HEK293T (cell line): ENCODE measurements around the gene AK5.

Source experiments
- ARNT ChIP-seq: fragments of 450-650 bp; IDR thresholded peaks from 2 replicates; pipeline ENCODE4 v1.6.1; 2017; ENCODE audit warnings: mild to moderate bottlenecking
- ELF4 ChIP-seq: fragments of 450-650 bp; IDR thresholded peaks from 2 replicates; pipeline ENCODE4 v1.6.1; 2017; ENCODE audit warnings: antibody characterized with exemption
- LEF1 ChIP-seq: fragments of 450-650 bp; IDR thresholded peaks from 2 replicates; pipeline ENCODE4 v1.6.1; 2017; ENCODE audit warnings: mild to moderate bottlenecking, borderline replicate concordance
- SP1 ChIP-seq: fragments of 450-650 bp; IDR thresholded peaks from 2 replicates; pipeline ENCODE4 v1.6.1; 2017
- TARDBP ChIP-seq: fragments of 450-650 bp; IDR thresholded peaks from 2 replicates; pipeline ENCODE4 v1.6.1; 2016

DNA sequence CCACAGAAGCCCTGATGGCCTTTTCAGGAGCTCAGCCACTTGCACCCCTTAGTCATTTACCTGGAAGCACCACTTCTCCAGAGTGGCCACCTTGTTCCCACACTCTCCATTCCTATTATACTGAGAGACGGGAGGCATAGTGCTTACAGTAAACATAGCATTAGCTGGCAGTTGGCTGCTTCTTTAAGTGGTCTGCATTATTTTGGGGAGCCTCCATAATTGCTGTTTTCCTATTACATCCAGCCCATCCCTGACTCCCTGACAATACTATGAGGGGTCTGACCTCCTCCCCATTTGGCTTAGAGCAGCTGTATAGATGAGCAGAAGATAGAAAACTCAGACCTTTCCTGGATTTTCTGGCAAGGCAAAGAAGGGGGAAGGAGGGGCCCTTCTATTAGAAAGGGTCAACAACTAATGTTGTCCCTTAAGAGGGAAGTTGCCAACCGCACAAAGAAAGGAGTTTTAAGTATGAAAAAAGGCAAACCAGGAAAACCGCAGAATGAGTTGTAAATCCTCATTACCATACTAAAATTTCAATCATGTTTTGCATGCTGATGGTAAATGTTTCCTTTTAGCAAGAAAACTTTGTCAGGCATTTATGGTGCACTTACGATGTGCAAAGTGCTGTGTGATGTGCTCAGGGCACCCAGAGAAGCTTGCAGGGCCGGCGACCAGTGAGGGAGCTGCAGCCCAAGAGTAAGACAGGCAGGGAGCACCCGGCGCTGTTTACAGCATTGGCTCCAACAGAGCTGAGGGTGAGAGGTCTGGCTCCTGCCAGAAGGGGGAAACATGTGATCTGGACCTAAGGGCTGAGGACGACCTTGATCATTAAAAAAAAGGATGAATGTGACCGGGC, 233.3 kb downstream of the AK5 start:
- TF ChIP-seq ARNT (no peak), LEF1 (no peak), ELF4 (no peak), SP1 (no peak), TARDBP (no peak)
